ENCODE measurements around the gene TMEM144. TPM values are rescaled to one million over a fixed set of nuclear protein-coding genes. Genes with fewer than 3 reads are reported as not detected.
A peak's percentile ranks its signal among the peaks of the same experiment; 100 is the strongest.
"Not testable (repeated sequence)": the region's sequence is repeated elsewhere in the genome, so short reads cannot be mapped to it uniquely, and the experiment has no call there.

TMEM144 gene
- total and polyA plus RNA-seq, 8 donors: 4.6 to 16.8 (median 6.4) TPM

DNA sequence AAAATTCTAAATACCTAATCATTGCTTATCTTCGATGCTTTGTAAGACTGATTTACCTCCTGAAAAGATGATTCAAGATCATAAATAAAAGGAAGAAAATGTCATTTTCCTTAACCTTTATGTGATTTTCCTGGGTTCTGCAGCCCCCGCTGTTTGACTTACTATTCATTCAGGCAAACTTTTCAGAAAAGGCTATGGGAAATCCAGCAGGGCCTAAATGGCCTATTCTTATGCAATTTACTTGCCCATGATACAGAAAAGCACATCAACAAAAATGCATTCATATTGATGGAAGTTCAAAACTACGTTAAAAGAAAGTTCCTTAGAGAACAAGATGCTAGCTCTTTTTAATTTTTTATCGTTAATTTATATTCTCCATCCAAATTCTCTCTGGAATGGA is 51.2 kb downstream of the TMEM144 start:
- intact Hi-C loops (cut with DNase I): loop anchor here in 1 of 2 donors (10.0 kb wide), 1 partner anchor 363 kb away; no protein-coding TSS in a partner anchor
- H3K36me3 ChIP-seq: no peaks in the 10 kb centered on the region
- H3K4me3 ChIP-seq: no peak overlapping the region
- TF ChIP-seq, protein P1, sequence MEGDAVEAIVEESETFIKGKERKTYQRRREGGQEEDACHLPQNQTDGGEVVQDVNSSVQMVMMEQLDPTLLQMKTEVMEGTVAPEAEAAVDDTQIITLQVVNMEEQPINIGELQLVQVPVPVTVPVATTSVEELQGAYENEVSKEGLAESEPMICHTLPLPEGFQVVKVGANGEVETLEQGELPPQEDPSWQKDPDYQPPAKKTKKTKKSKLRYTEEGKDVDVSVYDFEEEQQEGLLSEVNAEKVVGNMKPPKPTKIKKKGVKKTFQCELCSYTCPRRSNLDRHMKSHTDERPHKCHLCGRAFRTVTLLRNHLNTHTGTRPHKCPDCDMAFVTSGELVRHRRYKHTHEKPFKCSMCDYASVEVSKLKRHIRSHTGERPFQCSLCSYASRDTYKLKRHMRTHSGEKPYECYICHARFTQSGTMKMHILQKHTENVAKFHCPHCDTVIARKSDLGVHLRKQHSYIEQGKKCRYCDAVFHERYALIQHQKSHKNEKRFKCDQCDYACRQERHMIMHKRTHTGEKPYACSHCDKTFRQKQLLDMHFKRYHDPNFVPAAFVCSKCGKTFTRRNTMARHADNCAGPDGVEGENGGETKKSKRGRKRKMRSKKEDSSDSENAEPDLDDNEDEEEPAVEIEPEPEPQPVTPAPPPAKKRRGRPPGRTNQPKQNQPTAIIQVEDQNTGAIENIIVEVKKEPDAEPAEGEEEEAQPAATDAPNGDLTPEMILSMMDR (IDR thresholded peaks at IDR 0.05): no peak
- no peak for ATAC-seq
- no peaks in the 10 kb centered on the region for H3K9me3 ChIP-seq
- no peak for DNase-seq
- no peaks in the 10 kb centered on the region for H3K27me3 ChIP-seq
- H3K27ac ChIP-seq: no peak overlapping the region
- H3K4me1 ChIP-seq: no peaks in the 10 kb centered on the region

DNA sequence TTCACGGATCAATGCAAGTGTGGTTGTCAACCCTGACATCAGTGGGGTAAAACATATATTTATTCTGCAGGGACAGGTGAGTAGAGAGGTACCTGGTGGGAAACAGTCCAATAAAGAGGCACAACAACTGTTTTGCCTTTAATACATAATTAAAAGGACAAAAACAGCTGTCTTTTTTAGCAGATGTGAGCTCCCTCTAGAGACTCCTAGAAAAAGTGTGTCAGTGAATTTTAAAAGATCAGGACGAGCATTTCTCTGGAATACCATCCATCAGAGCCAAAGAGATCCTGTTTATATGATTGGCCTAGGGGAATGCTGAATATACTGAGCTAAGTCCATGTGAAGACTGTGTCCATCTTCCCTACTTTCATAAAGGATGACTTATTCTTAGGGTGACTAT is 58.3 kb downstream of the TMEM144 start:
- Histone ChIP-seq H3K4me1 (no peaks in the 10 kb centered on the region), H3K36me3 (no peaks in the 10 kb centered on the region), H3K4me3 (no peak overlapping the region), H3K9me3 (no peaks in the 10 kb centered on the region), H3K27ac (no peak overlapping the region), H3K27me3 (no peaks in the 10 kb centered on the region)
- TF ChIP-seq, protein P1 (IDR thresholded peaks at IDR 0.05): no peak
- intact Hi-C loops (cut with DNase I): loop anchor here in 1 of 2 donors (10.0 kb wide), 1 partner anchor 356 kb away; no protein-coding TSS in a partner anchor
- ATAC-seq: no peak
- no peak for DNase-seq

DNA sequence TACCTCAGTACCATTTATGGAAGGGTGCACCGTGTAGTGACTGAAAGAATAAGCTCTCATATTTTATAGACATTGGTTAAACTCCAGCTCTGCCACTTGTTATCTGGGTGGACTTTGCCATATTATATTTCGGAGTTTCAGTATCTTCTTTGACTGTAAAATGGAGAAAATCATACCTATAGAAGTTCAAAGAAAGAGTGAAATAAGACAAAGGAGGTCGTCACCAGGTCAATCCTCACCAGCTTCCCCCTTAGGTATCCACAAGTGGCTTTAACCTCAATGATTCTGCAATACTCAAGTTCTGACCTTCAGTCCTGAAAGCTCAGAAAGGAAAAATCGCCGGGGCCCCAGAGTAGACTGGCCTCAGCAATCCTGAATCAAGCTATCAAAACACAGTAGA is 64.3 kb downstream of the TMEM144 start:
- Histone ChIP-seq H3K27me3 (no peaks in the 10 kb centered on the region), H3K4me1 (no peaks in the 10 kb centered on the region), H3K36me3 (no peaks in the 10 kb centered on the region), H3K9me3 (no peaks in the 10 kb centered on the region), H3K4me3 (no peak overlapping the region), H3K27ac (no peak overlapping the region)
- ATAC-seq (no peak), DNase-seq (peak in 1 of 4 donors; percentile 8)
- TF ChIP-seq, protein P1 (IDR thresholded peaks at IDR 0.05): no peak
- intact Hi-C loops (cut with DNase I): no loop called here

DNA sequence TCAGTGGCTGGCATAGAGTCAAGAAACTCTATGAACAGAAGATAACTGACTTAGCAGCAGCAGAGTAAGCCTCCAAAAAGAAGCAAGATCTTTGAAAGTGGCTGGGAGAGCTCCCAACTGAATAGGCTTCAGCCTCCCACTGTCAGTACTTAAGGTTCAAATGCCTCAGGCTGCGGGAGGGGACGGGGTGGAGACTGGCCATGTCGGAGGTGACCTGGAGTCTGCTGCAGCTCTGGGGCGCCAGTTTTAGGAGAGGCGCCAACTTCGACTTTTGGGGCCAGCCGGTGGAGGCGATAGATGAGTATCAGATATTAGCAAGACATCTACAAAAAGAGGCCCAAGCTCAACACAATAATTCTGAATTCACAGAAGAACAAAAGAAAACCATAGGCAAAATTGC is 67.3 kb downstream of the TMEM144 start:
- H3K4me1 ChIP-seq: no peaks in the 10 kb centered on the region
- no peaks in the 10 kb centered on the region for H3K27me3 ChIP-seq
- H3K9me3 ChIP-seq: no peaks in the 10 kb centered on the region
- no peak overlapping the region for H3K4me3 ChIP-seq
- no peak for ATAC-seq
- TF ChIP-seq, protein P1 (IDR thresholded peaks at IDR 0.05): no peak
- intact Hi-C loops (cut with DNase I): no loop called here
- no peak overlapping the region for H3K27ac ChIP-seq
- H3K36me3 ChIP-seq: no peaks in the 10 kb centered on the region
- DNase-seq: peak in 1 of 4 donors; percentile 28

DNA sequence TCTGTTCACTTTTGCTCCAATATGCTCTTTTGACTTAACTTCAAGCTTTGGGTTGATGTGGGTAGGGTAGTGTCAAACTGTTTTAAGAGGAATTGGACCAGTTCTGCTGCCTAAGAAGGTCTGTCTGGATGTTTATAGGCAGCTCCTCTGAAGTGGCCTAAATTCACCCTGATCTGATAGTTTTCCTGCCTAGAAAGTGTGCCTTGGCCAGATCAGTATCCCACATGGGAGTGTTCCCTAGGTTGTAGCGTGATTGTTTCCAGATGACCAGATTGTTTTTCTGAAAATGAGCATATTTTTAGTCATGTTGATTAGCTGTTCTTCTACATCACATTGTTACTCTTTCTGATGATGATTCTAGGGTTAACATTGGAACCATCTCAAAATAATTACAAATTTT is 68.8 kb downstream of the TMEM144 start:
- H3K27ac ChIP-seq; H3K36me3 ChIP-seq; H3K9me3 ChIP-seq; H3K4me1 ChIP-seq; H3K4me3 ChIP-seq; intact Hi-C loops (cut with DNase I); DNase-seq; H3K27me3 ChIP-seq; ATAC-seq: not testable (repeated sequence)

DNA sequence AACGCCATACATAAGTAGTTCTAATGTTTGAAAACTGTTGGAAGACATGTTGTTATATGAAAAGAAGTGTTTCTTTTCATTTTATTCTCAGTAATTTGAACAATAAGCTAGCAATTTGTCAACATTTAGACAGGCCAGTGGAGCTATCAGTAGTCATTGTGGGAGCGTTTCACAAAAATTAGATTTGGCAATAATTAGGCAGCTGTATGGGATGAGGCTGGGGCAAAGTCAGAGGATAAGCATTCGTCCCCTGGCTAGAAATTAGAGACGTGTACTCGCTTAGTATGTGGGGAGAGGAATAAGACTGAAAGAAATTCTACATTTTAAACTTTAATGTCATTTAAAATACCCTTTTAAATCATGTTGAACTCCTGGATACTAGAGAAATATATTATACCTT is 70.6 kb downstream of the TMEM144 start:
- Histone ChIP-seq H3K27me3 (no peaks in the 10 kb centered on the region), H3K4me1 (no peaks in the 10 kb centered on the region), H3K27ac (no peak overlapping the region), H3K9me3 (no peaks in the 10 kb centered on the region), H3K36me3 (no peaks in the 10 kb centered on the region), H3K4me3 (no peak overlapping the region)
- ATAC-seq (no peak), DNase-seq (no peak)
- TF ChIP-seq, protein P1 (IDR thresholded peaks at IDR 0.05): no peak
- intact Hi-C loops (cut with DNase I): no loop called here
